ENCODE data around the gene PPFIA2.

The PPFIA2 gene

DNA sequence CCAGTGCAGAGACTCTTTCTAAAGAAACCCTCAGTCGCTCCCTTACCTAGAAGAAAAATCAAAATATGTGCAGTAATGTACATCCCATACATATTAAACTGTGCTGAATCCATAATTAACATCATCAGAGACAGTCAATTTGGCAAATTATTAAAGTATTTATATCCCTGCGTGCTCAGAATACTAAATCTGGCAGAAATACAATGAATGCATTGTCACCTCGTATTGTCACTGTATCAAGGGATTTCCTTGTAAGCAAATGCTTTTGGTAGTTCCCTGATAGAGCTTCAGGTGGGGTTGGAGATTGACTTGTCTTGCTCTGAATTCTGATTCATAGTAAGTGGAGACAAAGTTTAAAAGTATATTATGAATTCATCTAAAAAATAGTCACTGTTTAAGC, 319.1 kb downstream of the PPFIA2 start:
- no peak for DNase-seq (ENCODE audit: low spot score)

DNA sequence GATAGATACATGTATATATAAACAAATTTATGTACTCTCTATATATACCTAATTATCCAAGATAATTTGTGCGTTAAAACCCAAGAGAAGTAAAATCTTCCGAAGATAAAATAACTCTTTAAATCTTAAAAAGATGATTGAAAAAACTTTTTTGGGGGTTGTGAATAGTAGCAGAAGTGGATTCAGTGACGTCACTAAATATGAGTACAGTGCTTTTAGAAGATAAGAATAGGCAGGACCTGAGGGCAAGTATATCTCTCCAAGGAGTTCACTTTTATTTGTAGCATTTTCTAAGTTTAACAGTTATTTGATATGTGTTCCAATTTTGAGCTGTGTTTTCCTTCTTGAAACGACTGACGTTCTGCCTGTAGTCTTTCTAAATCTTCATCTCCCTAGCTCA, 319.8 kb downstream of the PPFIA2 start:
- DNase-seq (ENCODE audit: low spot score), result no peak

DNA sequence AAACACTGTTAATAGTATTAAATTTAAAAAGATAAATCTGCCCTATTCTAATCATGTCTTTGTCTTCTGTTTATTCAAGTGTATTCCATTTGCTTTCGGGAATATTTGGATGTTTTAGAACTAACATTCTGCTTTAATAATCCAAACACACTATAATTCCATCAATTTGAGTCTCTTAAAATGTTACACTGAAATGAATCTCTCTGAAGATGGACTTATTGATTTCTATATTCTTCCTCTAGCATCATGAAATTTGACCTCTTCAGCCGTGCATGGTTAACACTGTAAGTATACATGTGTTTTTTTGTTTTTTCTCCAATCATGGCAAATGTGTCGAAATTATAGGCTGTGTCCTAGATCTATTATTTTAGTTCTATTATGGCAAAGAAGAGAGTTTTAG, 342.1 kb downstream of the PPFIA2 start:
- DNase-seq (ENCODE audit: low spot score), result no peak

DNA sequence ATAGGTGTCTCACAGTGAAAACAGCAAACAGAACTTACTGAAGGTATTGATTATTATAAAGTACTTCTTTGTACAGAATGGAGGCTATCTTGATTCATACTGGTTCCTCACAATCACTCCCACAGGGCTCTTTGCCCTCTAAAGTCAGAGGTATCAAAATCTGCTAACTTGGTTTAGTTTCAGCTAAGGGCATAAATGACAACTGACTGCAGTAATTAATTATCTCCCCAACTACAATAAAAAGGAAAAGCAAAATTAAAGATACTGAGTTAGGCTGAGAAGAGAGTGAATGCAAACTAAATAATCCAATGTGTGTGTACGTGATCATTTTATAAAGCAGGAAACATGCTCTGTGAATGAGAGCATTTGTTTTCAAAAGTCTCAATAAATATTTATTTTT, 342.6 kb downstream of the PPFIA2 start:
- DNase-seq (ENCODE audit: low spot score), result no peak

DNA sequence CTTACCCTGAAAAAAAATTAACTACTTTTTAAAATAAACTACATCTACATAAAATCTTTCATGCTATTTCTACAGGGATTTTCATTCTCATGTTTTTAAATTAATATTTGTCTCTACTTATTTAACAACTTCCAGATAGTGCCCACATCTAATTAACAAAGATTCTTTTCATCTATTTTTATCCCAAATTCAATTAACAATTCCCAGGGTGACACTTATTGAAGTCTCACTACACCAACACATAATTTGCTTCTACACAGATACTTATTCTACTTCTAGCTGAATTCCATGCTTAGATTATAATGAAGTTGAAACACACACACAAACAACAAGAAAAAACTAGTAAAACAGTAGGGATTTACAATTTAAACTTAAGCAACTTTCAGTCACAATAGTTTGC, 344.7 kb downstream of the PPFIA2 start:
- DNase-seq (ENCODE audit: low spot score), result no peak

DNA sequence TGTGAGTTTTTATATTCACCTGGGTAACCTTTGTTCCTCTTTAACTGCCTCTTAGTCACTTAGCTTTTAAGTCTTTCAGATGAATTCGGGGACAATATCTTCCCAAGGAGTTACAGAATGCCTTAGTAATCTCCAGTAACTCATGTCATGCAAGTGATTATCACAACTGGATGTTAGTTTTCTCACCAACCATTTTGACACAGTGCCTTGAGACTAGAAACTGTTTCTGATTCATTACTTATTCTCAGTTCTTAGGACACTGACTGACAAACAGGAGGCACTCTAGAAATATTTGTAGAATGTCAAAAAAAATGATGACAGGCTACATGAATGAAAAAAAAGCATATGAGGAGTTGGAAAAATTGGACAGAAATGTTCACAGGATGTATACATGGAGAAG, 346.2 kb downstream of the PPFIA2 start:
- DNase-seq (ENCODE audit: low spot score), result no peak

DNA sequence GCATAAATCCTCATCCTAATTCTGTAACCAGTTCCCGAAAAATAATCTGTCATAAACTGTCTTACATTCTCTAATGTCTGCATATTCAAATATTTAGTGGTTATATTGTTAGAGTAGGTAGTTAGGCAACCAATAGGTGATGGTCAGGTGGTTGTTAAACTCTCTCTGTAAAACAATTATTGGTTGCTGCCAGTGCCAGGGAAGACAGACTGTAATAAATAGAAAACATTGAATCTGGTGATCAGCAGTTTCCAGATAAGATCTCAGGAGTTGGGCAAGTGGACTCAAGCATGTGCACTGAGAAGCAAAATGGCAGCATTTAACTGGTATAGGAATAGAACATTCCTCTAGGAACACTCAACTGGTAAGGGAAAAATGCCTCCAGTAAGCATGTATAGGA, 355.8 kb downstream of the PPFIA2 start:
- no peak for DNase-seq (ENCODE audit: low spot score)

DNA sequence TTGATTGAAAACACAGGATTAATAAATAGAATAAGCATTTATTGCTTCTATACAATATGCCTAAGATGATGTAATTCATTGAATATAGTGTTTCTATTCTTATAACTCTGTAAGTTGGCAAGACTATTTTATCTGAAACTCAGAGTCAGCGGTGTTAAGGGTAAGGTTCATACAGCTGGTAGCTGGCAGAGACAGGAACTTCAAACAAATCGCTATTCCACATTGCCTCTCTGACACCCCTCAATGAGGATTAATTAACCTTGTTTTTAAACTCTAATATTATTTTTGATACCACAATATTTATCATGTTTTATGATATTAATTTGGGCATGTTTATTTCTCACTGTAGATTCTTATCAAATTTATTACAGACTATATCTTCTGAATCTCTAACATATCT, 357.9 kb downstream of the PPFIA2 start:
- DNase-seq (ENCODE audit: low spot score), result no peak

DNA sequence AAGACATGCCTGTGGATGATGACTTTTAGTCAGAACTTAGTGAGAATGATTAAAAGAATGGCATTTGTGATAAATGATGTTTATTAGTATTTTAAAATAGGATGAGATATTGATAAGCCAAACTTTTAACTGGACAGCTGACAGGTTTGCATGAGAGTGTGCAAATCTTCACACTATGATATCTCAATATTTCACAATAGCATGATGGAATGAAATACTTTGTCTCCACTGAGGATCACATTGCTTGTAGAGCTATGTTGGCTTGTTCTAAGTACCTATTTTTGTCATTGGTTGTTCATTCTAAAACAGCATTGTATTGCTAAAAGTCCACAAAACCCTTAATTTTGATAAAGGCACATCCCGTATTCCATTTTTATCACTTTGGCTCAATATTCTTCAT, 359.1 kb downstream of the PPFIA2 start:
- no peak for DNase-seq (ENCODE audit: low spot score)

DNA sequence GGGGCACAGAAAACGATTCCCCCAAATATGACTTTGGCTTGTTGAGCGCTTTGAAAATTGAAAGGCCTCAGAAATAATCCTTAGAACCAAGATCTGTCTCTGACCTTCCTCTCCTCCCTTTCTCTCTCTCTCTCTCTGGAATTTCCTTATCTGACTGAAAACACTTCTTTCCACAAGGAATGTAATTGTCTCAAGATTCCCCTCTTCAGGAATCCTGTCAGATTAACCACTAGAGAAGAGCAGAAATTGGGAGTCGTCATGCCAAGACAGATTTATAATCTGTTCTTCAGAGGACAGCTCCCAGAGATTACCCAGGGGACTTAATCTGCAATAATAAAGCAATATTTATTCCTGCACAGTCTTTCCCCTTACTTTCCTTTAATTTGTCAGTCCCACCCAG, 363.7 kb downstream of the PPFIA2 start:
- DNase-seq (ENCODE audit: low spot score), result no peak

DNA sequence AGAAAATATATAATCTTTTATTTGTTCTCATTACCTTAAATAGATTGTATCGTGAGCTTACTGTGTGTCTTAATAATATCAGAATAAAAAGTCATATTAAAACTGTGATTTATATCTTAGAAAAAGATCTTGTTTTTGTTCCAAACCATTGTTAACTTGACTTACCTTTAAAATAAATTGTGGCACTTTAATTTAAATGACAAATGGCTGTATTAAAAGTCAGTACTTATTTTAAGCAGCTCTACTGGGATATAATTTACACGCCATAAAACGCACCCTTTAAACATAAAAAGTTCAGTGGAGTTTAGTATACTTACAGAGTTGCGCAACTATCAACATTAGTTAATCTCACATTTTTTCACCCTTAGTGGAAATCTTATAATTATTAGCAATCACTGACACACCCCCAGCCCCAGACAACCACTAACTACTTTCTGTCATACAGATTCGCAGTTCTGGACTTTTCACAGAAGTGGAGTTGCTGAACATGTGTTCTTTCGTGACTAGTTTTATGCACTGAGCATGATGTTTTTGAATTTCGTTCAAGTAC, 369.5 kb downstream of the PPFIA2 start:
- DNase-seq (ENCODE audit: low spot score), result no peak

DNA sequence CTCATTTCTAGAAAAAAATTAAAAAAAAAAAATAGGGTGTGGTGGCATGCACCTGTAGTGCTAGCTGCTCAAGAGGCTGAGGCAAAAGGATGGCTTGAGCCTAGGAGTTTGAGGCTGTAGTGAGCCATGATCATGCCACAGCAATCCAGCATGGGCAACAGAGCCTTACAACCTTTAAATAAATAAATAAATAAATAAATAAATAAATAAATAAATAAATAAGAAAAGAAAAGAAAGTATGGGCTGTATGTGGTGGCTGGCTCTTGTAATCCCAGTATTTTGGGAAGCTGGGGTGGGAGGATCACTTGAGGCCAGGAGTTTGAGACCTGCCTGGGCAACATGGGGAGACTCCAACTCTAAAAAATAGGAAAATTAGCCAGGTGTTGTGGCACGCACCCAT, 373.0 kb downstream of the PPFIA2 start:
- no peak for DNase-seq (ENCODE audit: low spot score)

DNA sequence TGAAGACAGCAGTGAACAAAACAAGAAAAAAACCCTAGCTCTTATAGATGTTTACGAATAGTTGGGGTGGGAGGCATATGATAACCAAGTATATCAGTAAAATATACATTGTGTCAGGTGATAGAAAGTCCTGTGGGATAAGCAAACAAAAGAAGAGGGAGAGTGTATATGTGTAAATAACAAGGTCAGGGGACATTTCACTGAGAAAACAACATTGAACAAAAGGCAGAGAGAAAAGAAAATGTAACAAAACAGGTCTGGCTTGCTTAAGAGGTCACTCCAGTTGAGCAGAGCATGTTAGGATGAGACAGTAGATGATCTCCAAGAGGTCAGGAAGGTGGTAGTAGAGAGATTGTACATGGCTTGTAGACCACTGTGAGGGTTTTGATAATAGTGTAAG, 377.2 kb downstream of the PPFIA2 start:
- no peak for DNase-seq (ENCODE audit: low spot score)

DNA sequence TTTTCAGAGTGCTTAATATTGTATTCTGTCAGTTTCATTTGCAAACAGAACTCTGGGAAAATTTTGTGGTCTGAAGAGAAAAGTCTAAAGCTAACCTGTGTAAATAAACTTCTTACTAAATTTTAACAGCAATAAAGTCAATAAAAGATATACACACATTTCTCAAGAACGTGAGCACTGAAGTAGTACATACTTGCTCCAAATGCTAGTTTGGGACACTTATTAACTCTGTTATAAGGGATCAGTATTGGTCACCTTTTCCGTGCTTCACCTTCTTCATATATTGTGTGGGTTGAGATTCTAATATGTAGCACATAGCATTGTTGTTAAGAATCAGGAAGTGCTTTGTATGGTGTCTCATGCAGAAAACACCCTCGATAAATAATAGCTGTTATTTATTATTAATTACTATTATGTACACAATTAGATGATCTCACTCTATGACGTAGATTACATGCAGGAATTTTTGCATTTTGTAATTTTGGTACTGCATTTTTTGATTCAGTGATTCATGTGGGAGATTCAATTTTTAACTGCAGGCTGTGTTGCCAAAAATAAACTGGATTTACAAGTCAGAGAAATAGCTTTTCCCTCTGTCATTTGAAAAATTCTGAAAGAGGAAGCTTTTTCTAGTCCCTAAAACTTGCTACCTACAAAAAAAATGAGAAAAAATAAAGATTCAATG, 380.4 kb downstream of the PPFIA2 start:
- no peak for DNase-seq (ENCODE audit: low spot score)

DNA sequence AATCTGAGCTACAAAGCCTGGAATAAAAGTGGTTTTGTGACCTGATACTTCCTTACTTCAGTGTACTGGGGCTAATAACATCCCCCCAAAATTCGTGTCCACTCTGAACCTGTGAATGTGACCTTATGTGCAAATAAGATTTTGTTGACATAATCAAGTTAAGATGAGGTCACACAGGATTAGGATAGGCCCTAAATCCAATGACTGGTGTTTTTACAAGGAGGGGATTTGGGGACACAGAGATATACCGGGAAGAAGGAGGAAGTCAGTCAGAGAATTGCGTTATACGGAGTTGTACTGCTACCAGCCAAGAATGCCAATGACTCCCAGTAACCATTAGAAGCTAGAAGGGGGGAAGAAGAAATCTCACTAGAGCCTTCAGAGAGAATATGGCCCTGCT, 381.4 kb downstream of the PPFIA2 start:
- DNase-seq (ENCODE audit: low spot score), result no peak

DNA sequence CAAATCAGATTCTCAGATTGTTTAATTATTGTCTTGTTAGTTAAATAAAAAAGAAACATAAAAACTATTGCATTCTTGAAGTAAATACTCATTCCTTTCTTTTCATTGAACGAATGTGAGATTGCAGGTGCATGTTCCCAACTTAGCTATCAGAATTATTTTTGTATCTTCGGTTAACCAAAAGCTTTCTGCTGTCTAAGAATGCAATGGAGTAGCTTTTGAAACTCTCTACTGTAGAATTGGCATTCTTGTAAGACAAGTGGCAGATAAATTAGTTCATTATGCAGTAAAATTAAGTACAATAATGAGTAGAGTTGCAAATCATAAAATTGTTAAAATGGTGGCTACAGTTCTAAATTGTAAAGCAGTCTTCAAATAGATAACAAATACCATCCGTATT, 383.2 kb downstream of the PPFIA2 start:
- no peak for DNase-seq (ENCODE audit: low spot score)

DNA sequence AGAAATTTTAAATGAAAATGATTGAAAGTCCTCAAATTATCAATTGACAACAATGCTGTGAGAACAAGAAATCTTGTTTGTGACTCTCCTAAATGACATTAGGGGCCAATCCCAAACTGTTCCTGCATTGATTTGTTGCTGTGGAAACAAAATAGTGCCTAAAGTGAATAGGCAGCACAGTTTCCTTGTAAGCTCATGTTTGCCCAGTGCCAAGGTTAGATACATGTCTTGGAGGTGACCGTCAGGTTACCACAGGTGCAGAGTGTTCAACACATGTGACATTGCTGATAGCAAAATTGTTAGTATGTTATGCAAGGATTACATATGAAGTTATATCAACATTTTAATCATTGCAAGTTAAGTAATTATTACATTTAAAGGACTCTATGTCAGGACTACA, 388.7 kb downstream of the PPFIA2 start:
- DNase-seq (ENCODE audit: low spot score), result no peak

DNA sequence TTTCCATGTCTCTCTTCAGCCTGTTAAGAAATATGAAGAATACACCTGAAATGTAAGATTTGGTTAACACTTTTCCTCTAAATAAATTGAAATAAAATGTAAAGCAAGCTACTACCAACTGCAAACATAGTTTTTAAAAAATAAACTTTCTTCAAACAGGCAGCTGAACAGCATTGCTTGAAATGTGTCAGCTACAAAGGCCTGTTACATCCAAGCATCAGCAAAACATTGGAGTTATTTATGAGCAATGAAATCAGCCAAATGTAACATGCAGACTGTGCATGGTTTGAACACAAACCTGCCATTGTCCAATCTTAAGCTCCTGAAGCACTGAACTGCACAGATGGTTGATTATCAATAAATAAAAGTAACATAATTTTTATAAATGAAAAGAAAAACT, 390.0 kb downstream of the PPFIA2 start:
- no peak for DNase-seq (ENCODE audit: low spot score)

DNA sequence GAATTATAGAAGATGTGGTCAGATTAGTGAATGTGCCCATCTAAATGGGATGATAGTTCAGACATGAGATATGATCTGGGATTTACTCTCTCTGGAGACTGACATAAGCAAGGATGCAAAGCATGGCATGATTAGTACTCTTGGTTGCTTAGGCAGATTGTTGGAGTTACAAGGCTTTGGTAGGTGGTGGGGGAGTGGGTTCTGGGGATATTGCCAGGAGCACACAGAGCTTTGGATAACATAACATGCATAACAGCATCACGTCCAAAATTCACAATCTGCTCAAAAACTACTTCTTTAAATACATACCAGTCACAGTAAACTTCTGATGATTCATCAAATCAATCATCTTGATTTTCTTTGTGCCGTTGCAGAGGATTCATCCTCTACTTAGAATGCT, 393.9 kb downstream of the PPFIA2 start:
- DNase-seq (ENCODE audit: low spot score), result no peak

DNA sequence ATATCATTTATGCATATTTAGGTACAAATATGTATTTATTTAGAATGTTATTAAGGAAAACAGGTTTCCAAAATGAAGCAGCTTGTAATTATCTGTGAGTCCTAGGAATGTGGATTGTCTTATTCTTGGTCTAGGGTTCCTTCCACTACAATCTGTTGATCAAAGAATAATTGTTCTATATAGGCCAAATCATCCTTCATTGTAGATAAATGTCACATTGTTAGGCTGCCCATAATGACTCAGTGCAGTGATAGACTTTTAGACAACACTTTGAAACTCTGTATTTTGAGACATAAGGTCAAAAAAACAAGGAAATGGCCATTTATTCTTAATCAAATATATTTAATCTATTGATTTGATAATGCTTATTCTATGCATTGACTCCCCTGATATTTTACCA, 398.2 kb downstream of the PPFIA2 start:
- no peak for DNase-seq (ENCODE audit: low spot score)

DNA sequence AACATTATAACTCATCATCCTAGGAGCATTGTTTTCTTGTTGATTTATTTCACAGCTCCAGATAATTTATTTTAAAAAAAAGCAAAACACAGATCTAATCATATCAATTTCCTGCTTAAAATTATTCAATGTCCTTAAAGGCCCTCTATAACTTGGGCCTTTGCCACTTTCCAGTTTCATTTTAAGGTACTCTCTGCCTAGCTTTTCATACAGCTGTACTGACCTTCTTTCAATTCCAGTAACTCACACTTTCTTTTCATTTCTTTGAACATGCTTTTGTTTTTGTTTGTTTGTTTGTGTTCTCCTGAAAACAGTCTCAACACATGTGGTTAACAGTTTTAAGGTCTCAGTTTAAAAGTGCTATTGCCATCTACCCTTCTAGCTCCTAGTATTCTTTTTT, 399.4 kb downstream of the PPFIA2 start:
- no peak for DNase-seq (ENCODE audit: low spot score)

DNA sequence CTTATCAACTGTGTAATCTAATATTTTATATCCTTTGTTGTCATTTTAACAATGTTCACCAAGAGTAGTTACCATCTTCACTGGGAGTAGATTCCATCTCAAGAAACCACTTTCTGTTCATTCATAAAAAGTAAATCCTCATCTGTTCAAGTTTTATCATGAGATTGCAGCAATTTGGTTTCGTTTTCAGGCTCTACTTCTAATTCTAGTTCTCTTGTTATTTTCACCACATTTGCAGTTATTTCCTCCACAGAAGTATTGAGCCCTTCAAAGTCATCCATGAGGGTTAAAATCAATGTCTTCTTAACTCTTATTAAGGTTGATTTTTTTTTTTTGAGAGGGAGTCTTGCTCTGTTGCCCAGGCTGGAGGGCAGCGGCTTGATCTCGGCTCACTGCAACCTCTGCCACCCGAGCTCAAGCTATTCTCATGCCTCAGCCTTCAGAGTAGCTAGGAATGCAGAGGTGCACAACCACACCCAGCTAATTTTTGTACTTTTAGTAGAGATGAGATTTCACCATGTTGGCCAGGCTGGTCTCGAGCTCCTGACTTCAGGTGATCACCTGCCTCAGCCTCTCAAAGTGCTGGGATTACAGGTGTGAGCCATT, 404.7 kb downstream of the PPFIA2 start:
- DNase-seq (ENCODE audit: low spot score), result no peak

DNA sequence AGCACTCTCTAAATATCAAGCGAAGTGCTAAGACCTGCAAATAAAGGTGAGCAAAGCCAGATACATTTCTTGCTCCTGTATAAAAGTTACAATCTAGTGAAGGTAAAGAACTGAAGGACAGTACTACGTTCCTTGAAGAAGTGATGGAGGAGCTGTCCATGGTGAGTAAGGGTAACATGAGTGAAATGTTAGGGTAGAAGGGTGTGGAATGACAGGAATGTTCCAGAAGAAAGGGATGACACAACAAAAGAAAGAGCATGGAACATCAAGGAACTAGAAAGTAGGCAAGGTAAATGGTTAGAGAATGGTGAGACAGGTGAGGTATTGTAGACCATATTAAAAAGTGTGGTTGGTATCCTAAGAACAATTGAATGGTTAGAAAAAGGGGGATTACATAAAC, 408.8 kb downstream of the PPFIA2 start:
- no peak for DNase-seq (ENCODE audit: low spot score)

DNA sequence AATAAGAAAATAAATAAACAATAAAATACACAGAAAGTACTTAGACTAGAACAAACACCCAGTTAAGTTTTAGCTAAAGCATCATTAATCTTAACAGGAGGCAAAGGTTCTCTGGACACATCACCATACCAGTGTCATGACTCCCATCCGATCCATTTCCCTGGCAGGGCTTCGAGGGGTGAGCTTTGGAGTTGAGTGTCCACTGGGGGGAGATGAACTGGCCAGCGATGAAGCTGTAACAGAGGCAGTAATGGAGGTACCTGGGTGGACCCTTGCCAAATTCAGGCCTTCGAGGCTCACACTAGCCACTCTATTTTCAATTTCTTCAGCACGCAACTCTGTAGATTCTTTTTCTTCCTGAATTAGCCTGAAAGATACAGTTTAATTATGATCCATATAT, 411.7 kb downstream of the PPFIA2 start:
- DNase-seq (ENCODE audit: low spot score), result no peak
